ENCODE measurements around the gene CAPN11. TPM values are rescaled to one million over a fixed set of nuclear protein-coding genes. Genes with fewer than 3 reads are reported as not detected.

The CAPN11 gene
- total and polyA plus RNA-seq, 2 experiments from 2014 or later, result 1.1 to 1.7 TPM

GRCh38 chr6:44172731-44173500 lies 14.3 kb downstream of the CAPN11 start:
- ATAC-seq (peak; percentile 97), DNase-seq (ENCODE audit: low spot score) (peak; percentile 86)
- H3K27ac Mint-ChIP-seq, result no peak overlapping the region
- no peaks in the 10 kb centered on the region for H3K4me1 ChIP-seq (ENCODE audit: insufficient read depth)
- H4K20me1 ChIP-seq (replicated peaks; ENCODE audit: insufficient read depth), result no peaks in the 10 kb centered on the region
- H3K36me3 ChIP-seq (ENCODE audit: insufficient read depth), result no peaks in the 10 kb centered on the region
- no peak overlapping the region for H3K4me3 ChIP-seq
- no peaks in the 10 kb centered on the region for H3K9me2 ChIP-seq (ENCODE audit: insufficient read depth)
- H2AFZ ChIP-seq, result 0 out of 2 replicates have a peak overlapping the region, but pooled peaks have one; percentile 4
- TF ChIP-seq CTCF (conservative IDR thresholded peaks at IDR 0.05; ENCODE audit: low read depth in 2 of 2) (peak; percentile 96 to 97), JUNB (IDR thresholded peaks at IDR 0.05; ENCODE audit: unreplicated experiment) (no peak)
- H3K36me3 Mint-ChIP-seq (ENCODE audit: low read depth), result no peaks in the 10 kb centered on the region; the same call in 2 of the 3 replicates
- H3K27me3 ChIP-seq (ENCODE audit: insufficient read depth), result no peaks in the 10 kb centered on the region
- H3K4me3 Mint-ChIP-seq, result no peak overlapping the region
- H3K4me1 Mint-ChIP-seq, result peaks cover 16% of the 10 kb centered on the region
- H3K27ac ChIP-seq (ENCODE audit: low read depth), result no peak overlapping the region
- no peaks in the 10 kb centered on the region for H3K79me2 ChIP-seq (replicated peaks; ENCODE audit: insufficient read depth)
- no peaks in the 10 kb centered on the region for H3K9me3 Mint-ChIP-seq
- no peak overlapping the region for H3K4me2 ChIP-seq
- no peaks in the 10 kb centered on the region for H3F3A ChIP-seq (replicated peaks; ENCODE audit: low read depth)
- peaks cover 24% of the 10 kb centered on the region for H3K27me3 Mint-ChIP-seq (ENCODE audit: insufficient read depth, low read depth, poor library complexity)

- H3K27me3 ChIP-seq (ENCODE audit: insufficient read depth), result no peaks in the 10 kb centered on the region
- no peaks in the 10 kb centered on the region for H3K9me2 ChIP-seq (ENCODE audit: insufficient read depth)
- no peaks in the 10 kb centered on the region for H3K36me3 ChIP-seq (ENCODE audit: insufficient read depth)
- H3K4me3 ChIP-seq, result no peak overlapping the region
- H3K4me1 Mint-ChIP-seq, result peaks cover 16% of the 10 kb centered on the region
- H3K4me2 ChIP-seq, result no peak overlapping the region
- peaks cover 20% of the 10 kb centered on the region for H3K27me3 Mint-ChIP-seq (ENCODE audit: insufficient read depth, low read depth, poor library complexity)
- no peaks in the 10 kb centered on the region for H3F3A ChIP-seq (replicated peaks; ENCODE audit: low read depth)
- no peak overlapping the region for H2AFZ ChIP-seq
- H3K4me1 ChIP-seq (ENCODE audit: insufficient read depth), result no peaks in the 10 kb centered on the region
- no peaks in the 10 kb centered on the region; the same call in 2 of the 3 replicates for H3K36me3 Mint-ChIP-seq (ENCODE audit: low read depth)
- no peak overlapping the region for H3K27ac Mint-ChIP-seq
- H3K4me3 Mint-ChIP-seq, result no peak overlapping the region; the same call in 2 of the 3 replicates
- no peak overlapping the region for H3K27ac ChIP-seq (ENCODE audit: low read depth)
- H4K20me1 ChIP-seq (replicated peaks; ENCODE audit: insufficient read depth), result no peaks in the 10 kb centered on the region
- H3K9me3 Mint-ChIP-seq, result no peaks in the 10 kb centered on the region
- no peak for ATAC-seq
- no peak for DNase-seq (ENCODE audit: low spot score)
- no peaks in the 10 kb centered on the region for H3K79me2 ChIP-seq (replicated peaks; ENCODE audit: insufficient read depth)
- TF ChIP-seq ETS1 (IDR thresholded peaks at IDR 0.05) (no peak), ZNF114 (CRISPR knock-in tag; IDR thresholded peaks at IDR 0.05) (no peak), ZNF331 (CRISPR knock-in tag; IDR thresholded peaks at IDR 0.05; ENCODE audit: low read depth) (no peak), EZH2 (IDR thresholded peaks at IDR 0.05; ENCODE audit: low read depth, unreplicated experiment) (no peak), NANOG (IDR thresholded peaks at IDR 0.05; ENCODE audit: borderline replicate concordance) (no peak), POLR2AphosphoS5 (IDR thresholded peaks at IDR 0.05; ENCODE audit: low read depth) (no peak), REST (IDR thresholded peaks at IDR 0.05; ENCODE audit: unreplicated experiment) (no peak), JUNB (IDR thresholded peaks at IDR 0.05; ENCODE audit: unreplicated experiment) (no peak)
These were observed 17.6 kb downstream of the CAPN11 start for GRCh38 chr6:44176130-44176761.

Measured in GM23338 (cell line).